ENCODE measurements around the gene ZNF770.
"Not testable (repeated sequence)": the region's sequence is repeated elsewhere in the genome, so short reads cannot be mapped to it uniquely, and the experiment has no call there.

The ZNF770 gene

DNA sequence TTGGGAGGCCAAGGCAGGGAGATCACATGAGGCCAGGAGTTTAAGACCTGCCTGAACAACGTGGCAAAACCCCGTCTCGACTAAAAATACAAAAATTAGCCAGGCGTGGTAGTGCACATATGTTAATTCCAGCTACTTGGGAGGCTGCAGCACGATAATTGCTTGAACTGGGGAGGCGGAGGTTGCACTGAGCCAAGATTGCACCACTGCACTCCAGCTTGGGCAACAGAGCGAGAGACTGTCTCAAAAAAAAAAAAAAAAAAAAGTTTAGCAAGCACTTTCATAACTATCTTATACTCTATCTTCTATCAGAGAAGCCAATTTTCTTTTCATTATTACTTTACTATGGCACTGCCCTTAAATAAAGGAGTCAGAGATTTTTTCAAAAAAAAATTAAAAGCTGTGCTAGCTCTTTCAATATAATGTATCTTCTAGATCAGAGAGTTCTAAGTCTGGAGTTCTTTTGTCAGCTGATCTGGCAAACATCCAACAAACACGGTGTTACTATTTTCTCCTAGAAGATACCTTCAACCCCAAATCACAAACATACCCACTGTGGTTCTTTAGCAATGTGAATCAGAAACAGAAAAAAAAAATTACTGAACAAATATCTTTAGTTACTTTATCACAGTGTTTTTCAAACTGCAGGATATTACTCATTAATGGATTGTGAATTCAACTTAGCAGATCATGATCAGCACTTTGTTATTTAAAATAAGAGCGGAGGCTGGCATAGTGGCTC lies 3.0 kb downstream of the ZNF770 start:
- in situ Hi-C loops (cut with HindIII; ENCODE audit: low sequenced_read_pairs), result no loop called here
- H3K4me3 ChIP-seq (ENCODE audit: low read depth, low read length), result no peak overlapping the region
- DNase-seq (ENCODE audit: low read depth), result no peak
- TF ChIP-seq, protein P1, sequence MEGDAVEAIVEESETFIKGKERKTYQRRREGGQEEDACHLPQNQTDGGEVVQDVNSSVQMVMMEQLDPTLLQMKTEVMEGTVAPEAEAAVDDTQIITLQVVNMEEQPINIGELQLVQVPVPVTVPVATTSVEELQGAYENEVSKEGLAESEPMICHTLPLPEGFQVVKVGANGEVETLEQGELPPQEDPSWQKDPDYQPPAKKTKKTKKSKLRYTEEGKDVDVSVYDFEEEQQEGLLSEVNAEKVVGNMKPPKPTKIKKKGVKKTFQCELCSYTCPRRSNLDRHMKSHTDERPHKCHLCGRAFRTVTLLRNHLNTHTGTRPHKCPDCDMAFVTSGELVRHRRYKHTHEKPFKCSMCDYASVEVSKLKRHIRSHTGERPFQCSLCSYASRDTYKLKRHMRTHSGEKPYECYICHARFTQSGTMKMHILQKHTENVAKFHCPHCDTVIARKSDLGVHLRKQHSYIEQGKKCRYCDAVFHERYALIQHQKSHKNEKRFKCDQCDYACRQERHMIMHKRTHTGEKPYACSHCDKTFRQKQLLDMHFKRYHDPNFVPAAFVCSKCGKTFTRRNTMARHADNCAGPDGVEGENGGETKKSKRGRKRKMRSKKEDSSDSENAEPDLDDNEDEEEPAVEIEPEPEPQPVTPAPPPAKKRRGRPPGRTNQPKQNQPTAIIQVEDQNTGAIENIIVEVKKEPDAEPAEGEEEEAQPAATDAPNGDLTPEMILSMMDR (IDR thresholded peaks at IDR 0.05; ENCODE audit: low read depth, low read length, missing control alignments), result no peak

DNA sequence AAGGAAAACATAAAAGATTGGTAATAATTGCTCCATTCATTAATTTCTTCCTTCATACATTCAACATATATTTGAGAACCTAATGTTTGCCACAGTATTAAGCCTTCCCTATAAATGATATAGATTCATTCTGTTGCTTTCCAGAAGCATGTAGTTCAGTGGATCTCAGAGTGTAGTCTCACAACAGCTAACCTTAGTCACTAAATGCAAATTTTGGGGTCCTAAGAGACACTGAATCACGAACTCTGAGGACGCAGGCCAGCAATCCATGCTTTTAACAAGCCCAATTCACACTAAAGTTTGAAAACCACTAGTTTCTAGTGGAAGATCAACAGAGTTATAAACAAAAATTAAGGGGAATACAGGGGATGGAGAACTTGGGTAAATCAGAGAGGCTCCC lies 11.3 kb downstream of the ZNF770 start:
- no peak for DNase-seq (ENCODE audit: low read depth)
- in situ Hi-C loops (cut with HindIII; ENCODE audit: low sequenced_read_pairs), result no loop called here
- TF ChIP-seq, protein P1 (IDR thresholded peaks at IDR 0.05; ENCODE audit: low read depth, low read length, missing control alignments), result no peak
- no peak overlapping the region for H3K4me3 ChIP-seq (ENCODE audit: low read depth, low read length)

DNA sequence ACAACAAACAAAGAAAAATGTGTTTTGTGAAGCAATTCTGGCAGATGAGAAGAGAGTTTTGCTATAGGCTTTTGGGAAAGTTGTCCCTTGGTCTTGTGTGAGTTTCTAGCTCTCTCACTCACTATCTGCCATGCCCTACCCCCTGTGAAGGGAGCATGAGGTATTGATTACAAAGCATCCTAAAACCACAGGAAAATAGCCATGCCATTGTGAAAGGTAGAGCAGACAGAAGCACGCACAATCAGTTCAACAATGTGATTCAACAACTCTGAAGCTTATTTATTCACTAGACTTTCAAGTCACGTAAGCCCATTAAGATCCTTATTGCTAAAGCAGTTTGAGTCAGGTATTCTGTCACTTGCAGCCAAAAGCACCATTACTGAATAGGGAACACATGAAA lies 12.0 kb downstream of the ZNF770 start:
- in situ Hi-C loops (cut with HindIII; ENCODE audit: low sequenced_read_pairs), result no loop called here
- no peak for DNase-seq (ENCODE audit: low read depth)
- TF ChIP-seq, protein P1 (IDR thresholded peaks at IDR 0.05; ENCODE audit: low read depth, low read length, missing control alignments), result no peak
- H3K4me3 ChIP-seq (ENCODE audit: low read depth, low read length), result no peak overlapping the region

DNA sequence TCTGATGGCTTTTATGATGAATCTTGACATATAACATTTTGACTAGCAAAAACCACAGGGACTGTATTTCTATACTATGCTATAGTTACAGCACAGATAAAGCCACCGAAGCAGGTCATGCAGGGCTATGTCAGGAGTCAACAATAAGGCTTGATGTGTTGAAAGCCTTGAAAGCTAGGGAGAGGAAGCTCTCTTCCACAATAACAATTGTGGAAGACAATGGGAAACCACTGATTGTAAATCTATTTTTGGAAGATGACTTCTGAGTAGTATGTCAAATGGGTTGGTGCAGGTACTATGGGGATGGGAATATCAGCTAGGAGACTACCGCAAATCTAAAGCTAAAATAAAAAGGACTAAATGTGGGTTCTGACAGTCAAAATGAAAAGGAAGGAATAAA lies 14.6 kb downstream of the ZNF770 start:
- no peak overlapping the region for H3K4me3 ChIP-seq (ENCODE audit: low read depth, low read length)
- in situ Hi-C loops (cut with HindIII; ENCODE audit: low sequenced_read_pairs), result no loop called here
- DNase-seq (ENCODE audit: low read depth), result no peak
- TF ChIP-seq, protein P1 (IDR thresholded peaks at IDR 0.05; ENCODE audit: low read depth, low read length, missing control alignments), result no peak

DNA sequence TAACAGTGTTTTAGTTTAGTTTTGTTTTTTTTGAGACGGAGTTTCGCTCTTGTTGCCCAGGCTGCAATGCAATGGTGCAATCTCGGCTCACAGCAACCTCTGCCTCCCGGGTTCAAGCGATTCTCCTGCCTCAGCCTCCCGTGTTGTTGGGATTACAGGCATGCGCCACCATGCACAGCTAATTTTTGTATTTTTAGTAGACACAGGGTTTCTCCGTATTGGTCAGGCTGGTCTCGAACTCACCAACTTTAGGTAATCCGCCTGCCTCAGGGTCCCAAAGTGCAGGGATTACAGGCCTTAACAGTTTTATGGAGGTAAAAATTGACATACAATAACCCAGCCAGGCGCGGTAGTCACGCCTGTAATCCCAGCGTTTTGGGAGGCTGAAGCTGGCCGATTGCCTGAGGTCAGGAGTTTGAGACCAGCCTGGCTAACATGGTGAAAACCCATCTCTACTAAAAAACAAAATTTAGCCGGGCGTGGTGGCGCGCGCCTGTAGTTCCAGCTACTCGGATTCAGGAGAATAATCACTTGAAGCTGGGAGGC lies 17.9 kb downstream of the ZNF770 start:
- DNase-seq (ENCODE audit: low read depth); in situ Hi-C loops (cut with HindIII; ENCODE audit: low sequenced_read_pairs): not testable (repeated sequence)
- peak overlapping the region; percentile 99 for H3K4me3 ChIP-seq (ENCODE audit: low read depth, low read length)

DNA sequence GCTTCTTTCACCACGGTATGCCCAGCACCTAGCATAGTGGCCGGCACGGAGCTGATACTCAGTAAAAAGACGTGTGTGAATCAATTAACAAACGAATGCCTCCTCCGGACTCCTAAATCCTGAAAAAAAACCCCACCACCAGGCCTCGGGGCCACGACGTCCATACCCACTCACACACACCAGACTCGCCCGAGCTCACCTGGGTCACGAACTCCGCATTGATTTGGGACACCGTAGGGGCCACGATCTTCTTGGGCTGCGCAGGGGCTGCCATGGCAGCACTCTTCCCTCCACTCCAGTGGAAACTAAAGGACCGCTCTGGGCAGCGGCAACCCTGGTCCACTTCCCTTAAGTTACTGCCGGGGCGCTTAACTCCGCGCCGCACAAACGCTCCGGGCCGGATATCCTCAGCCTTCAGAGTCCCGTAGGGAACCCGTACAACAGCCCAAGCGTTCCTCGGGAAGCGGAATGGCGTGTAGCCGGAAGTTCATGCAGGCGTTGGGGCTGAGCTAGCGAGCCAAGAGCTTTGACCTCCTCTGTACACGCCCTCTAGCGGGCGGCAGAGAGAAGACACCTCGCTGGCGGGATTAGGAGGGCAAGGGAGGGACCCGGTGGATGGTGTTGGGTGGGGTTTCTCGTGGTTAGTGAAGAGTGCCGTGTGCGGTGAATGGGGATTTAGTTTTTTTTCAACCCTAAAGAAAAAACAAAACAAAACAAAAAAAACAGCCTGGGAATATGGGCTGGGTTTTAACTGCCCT lies 18.6 kb downstream of the ZNF770 start, which contains the start of gene AQR:
AQR (minus strand) TSS at position 403 of the 758 bp plus-strand sequence; CDS start at position 274, 129 bp downstream.
- peak; percentile 96 for DNase-seq (ENCODE audit: low read depth)
- H3K4me3 ChIP-seq (ENCODE audit: low read depth, low read length), result peak within 1 kb of the TSS; percentile 99
- TF ChIP-seq, protein P1 (IDR thresholded peaks at IDR 0.05; ENCODE audit: low read depth, low read length, missing control alignments), result peak; percentile 83
- in situ Hi-C loops (cut with HindIII; ENCODE audit: low sequenced_read_pairs), result no loop called here

DNA sequence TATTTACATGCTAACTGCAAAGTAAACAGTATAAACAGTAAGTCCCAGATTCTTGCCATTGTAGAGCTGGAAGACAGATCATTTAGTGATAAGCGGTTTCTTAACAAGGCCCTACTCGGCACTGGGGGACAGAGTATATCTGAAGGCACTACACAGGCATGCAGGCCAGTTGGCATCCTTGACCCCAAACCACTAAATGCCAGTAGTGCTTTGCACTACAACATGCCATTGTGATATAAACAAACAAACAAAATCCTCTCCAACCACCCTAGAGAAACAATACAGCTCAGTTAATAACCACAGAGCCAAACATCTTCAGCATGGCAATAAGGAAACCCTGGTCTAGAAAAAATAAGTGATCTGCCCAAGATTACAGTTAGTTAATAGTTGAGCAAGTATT lies 23.8 kb downstream of the ZNF770 start:
- in situ Hi-C loops (cut with HindIII; ENCODE audit: low sequenced_read_pairs), result no loop called here
- TF ChIP-seq, protein P1 (IDR thresholded peaks at IDR 0.05; ENCODE audit: low read depth, low read length, missing control alignments), result no peak
- H3K4me3 ChIP-seq (ENCODE audit: low read depth, low read length), result no peak overlapping the region
- DNase-seq (ENCODE audit: low read depth), result no peak
